NCI-H146 treated with DMSO at 0.1 percent for 48 hours (cell line): ENCODE results near the gene ULK4.

Experiments
- DNase-seq: peaks from one replicate; lab custom pipeline; 2025; ENCODE audit not compliant: unreplicated experiment; lab: John Stamatoyannopoulos, UW

The ULK4 gene

GRCh38 chr3:41370307-41370706 lies 591.6 kb downstream of the ULK4 start:
- no peak for DNase-seq

GRCh38 chr3:41369838-41370237 lies 592.1 kb downstream of the ULK4 start:
- peak; percentile 2 for DNase-seq

- peak; percentile 79 for DNase-seq
Observed at GRCh38 chr3:41365973-41366372, 595.9 kb downstream of the ULK4 start.

GRCh38 chr3:41364736-41365135 lies 597.2 kb downstream of the ULK4 start:
- no peak for DNase-seq

GRCh38 chr3:41363830-41364523 lies 597.9 kb downstream of the ULK4 start:
- peak; percentile 21 for DNase-seq

GRCh38 chr3:41362638-41363559 lies 599.0 kb downstream of the ULK4 start:
- DNase-seq, result peak; percentile 71

- no peak for DNase-seq
Observed at GRCh38 chr3:41357271-41357670, 604.6 kb downstream of the ULK4 start.

- DNase-seq, result no peak
Observed at GRCh38 chr3:41356775-41357174, 605.1 kb downstream of the ULK4 start.

- DNase-seq, result no peak
Observed at GRCh38 chr3:41352510-41352909, 609.4 kb downstream of the ULK4 start.

- DNase-seq, result no peak
Observed at GRCh38 chr3:41350441-41350840, 611.5 kb downstream of the ULK4 start.

GRCh38 chr3:41348401-41348800 lies 613.5 kb downstream of the ULK4 start:
- no peak for DNase-seq

GRCh38 chr3:41346698-41347270 lies 615.1 kb downstream of the ULK4 start:
- no peak for DNase-seq

GRCh38 chr3:41345788-41346187 lies 616.1 kb downstream of the ULK4 start:
- DNase-seq, result no peak

- DNase-seq, result no peak
Observed at GRCh38 chr3:41339758-41340157, 622.1 kb downstream of the ULK4 start.

- no peak for DNase-seq
Observed at GRCh38 chr3:41338276-41338675, 623.6 kb downstream of the ULK4 start.

GRCh38 chr3:41334426-41334825 lies 627.5 kb downstream of the ULK4 start:
- no peak for DNase-seq

- no peak for DNase-seq
Observed at GRCh38 chr3:41331041-41331440, 630.9 kb downstream of the ULK4 start.

GRCh38 chr3:41330465-41330864 lies 631.4 kb downstream of the ULK4 start:
- no peak for DNase-seq

GRCh38 chr3:41329881-41330280 lies 632.0 kb downstream of the ULK4 start:
- no peak for DNase-seq

GRCh38 chr3:41328926-41329325 lies 633.0 kb downstream of the ULK4 start:
- DNase-seq, result no peak

- no peak for DNase-seq
Observed at GRCh38 chr3:41327718-41328117, 634.2 kb downstream of the ULK4 start.

- DNase-seq, result peak; percentile 73
Observed at GRCh38 chr3:41324156-41324475, 637.8 kb downstream of the ULK4 start.
